ENCODE measurements around the gene FGF22. TPM values are rescaled to one million over a fixed set of nuclear protein-coding genes. Genes with fewer than 3 reads are reported as not detected.

FGF22 gene
- total RNA-seq, 2 experiments from 2014 or later: 0.48 TPM; not detected in 1

GRCh38 chr19:596263-596655, 43.4 kb upstream of the FGF22 start:
- POLR2A ChIA-PET: no interaction called here
- Histone ChIP-seq H3K36me3 (ENCODE audit: insufficient read depth, low read length) (no peaks in the 10 kb centered on the region), H3K4me3 (ENCODE audit: low read depth, low read length, poor library complexity, severe bottlenecking) (no peak overlapping the region), H3K4me2 (ENCODE audit: low read length) (no peak overlapping the region), H2AFZ (ENCODE audit: low read length) (no peak overlapping the region), H3K79me2 (ENCODE audit: insufficient read depth, low read depth, low read length) (no peaks in the 10 kb centered on the region), H3K27ac (ENCODE audit: low read depth, low read length, poor library complexity, severe bottlenecking) (no peak overlapping the region), H3K9me2 (ENCODE audit: insufficient read depth, low read length) (no peaks in the 10 kb centered on the region), H4K20me1 (ENCODE audit: insufficient read depth, low read length) (no peaks in the 10 kb centered on the region), H3K9me3 (ENCODE audit: low read length) (no peaks in the 10 kb centered on the region), H3K4me1 (ENCODE audit: insufficient read depth, low read length, poor library complexity, severe bottlenecking) (no peaks in the 10 kb centered on the region)
- BruUV-seq (replicated peaks): no TSS peak
- TF ChIP-seq CTCF (conservative IDR thresholded peaks at IDR 0.05; ENCODE audit: low read length) (no peak), EZH2phosphoT487 (IDR thresholded peaks at IDR 0.05; ENCODE audit: borderline replicate concordance, low read depth, low read length) (no peak)
- DNase-seq (ENCODE audit: low spot score): no peak
- CTCF ChIA-PET (ENCODE audit: unreplicated experiment): no interaction called here
- intact Hi-C loops (cut with micrococcal nuclease; ENCODE audit: unreplicated experiment): no loop called here

GRCh38 chr19:597406-598315, 42.0 kb upstream of the FGF22 start:
- no peaks in the 10 kb centered on the region for H3K9me3 ChIP-seq (ENCODE audit: low read length)
- H4K20me1 ChIP-seq (ENCODE audit: insufficient read depth, low read length): no peaks in the 10 kb centered on the region
- H3K4me3 ChIP-seq (ENCODE audit: low read depth, low read length, poor library complexity, severe bottlenecking): no peak overlapping the region
- no peak overlapping the region for H3K4me2 ChIP-seq (ENCODE audit: low read length)
- no peak for DNase-seq (ENCODE audit: low spot score)
- ChIA-PET POLR2A (no interaction called here), CTCF (ENCODE audit: unreplicated experiment) (no interaction called here)
- no peaks in the 10 kb centered on the region for H3K9me2 ChIP-seq (ENCODE audit: insufficient read depth, low read length)
- intact Hi-C loops (cut with micrococcal nuclease; ENCODE audit: unreplicated experiment): no loop called here
- H2AFZ ChIP-seq (ENCODE audit: low read length): no peak overlapping the region
- BruUV-seq (replicated peaks): no TSS peak
- no peaks in the 10 kb centered on the region for H3K36me3 ChIP-seq (ENCODE audit: insufficient read depth, low read length)
- H3K27ac ChIP-seq (ENCODE audit: low read depth, low read length, poor library complexity, severe bottlenecking): no peak overlapping the region
- no peaks in the 10 kb centered on the region for H3K4me1 ChIP-seq (ENCODE audit: insufficient read depth, low read length, poor library complexity, severe bottlenecking)
- TF ChIP-seq EZH2phosphoT487 (IDR thresholded peaks at IDR 0.05; ENCODE audit: borderline replicate concordance, low read depth, low read length) (no peak), CTCF (conservative IDR thresholded peaks at IDR 0.05; ENCODE audit: low read length) (no peak)
- H3K79me2 ChIP-seq (ENCODE audit: insufficient read depth, low read depth, low read length): no peaks in the 10 kb centered on the region

DNA sequence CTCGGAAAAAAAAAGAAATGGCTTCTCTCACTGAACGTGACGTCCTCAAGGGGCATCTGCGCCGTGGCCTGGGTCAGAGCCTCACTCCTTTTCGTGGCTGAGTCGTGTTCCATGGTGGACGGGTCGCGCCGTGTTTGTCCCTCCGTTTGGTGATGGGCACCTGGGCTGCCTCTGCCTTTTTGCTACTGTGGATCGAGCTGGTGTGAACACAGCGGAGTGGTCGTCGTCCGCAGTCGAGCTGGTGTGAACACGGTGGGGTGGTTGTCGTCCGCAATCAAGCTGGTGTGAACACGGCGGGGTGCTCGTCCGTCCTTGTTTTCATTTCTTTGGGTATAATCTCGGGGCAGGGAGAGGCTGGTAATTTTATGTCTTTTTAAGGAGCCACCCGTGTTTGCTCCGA, 38.4 kb upstream of the FGF22 start:
- ChIA-PET CTCF (ENCODE audit: unreplicated experiment) (no interaction called here), POLR2A (no interaction called here)
- Histone ChIP-seq H3K27ac (ENCODE audit: low read depth, low read length, poor library complexity, severe bottlenecking) (no peak overlapping the region), H3K4me3 (ENCODE audit: low read depth, low read length, poor library complexity, severe bottlenecking) (no peak overlapping the region), H3K9me2 (ENCODE audit: insufficient read depth, low read length) (no peaks in the 10 kb centered on the region), H3K79me2 (ENCODE audit: insufficient read depth, low read depth, low read length) (no peaks in the 10 kb centered on the region), H2AFZ (ENCODE audit: low read length) (no peak overlapping the region), H3K4me1 (ENCODE audit: insufficient read depth, low read length, poor library complexity, severe bottlenecking) (peaks cover 5% of the 10 kb centered on the region), H4K20me1 (ENCODE audit: insufficient read depth, low read length) (no peaks in the 10 kb centered on the region), H3K36me3 (ENCODE audit: insufficient read depth, low read length) (no peaks in the 10 kb centered on the region), H3K4me2 (ENCODE audit: low read length) (no peak overlapping the region), H3K9me3 (ENCODE audit: low read length) (no peaks in the 10 kb centered on the region)
- BruUV-seq (replicated peaks): no TSS peak
- intact Hi-C loops (cut with micrococcal nuclease; ENCODE audit: unreplicated experiment): no loop called here
- TF ChIP-seq EZH2phosphoT487 (IDR thresholded peaks at IDR 0.05; ENCODE audit: borderline replicate concordance, low read depth, low read length) (no peak), CTCF (conservative IDR thresholded peaks at IDR 0.05; ENCODE audit: low read length) (no peak)
- no peak for DNase-seq (ENCODE audit: low spot score)

Data from OCI-LY7 (cell line).